ENCODE data around the gene SBF2.

GRCh38 chr11:9896902-9897301, 397.1 kb downstream of the SBF2 start:
- no peak for TF ChIP-seq CTCF (conservative IDR thresholded peaks at IDR 0.05 in 1 of 2, IDR thresholded peaks at IDR 0.05 in 1 of 2; ENCODE audit: extremely low read depth in 1 of 2, insufficient read depth in 1 of 2, low read depth in 1 of 2, low read length in 2 of 2)
- no peak for TF ChIP-seq EZH2 (IDR thresholded peaks at IDR 0.05; ENCODE audit: borderline replicate concordance, low read length)

Measured in mammary epithelial cell (primary cell).